Forelimb muscle (tissue), 1 donor: ENCODE data around the gene ATXN3L. TPM values are rescaled to one million over a fixed set of nuclear protein-coding genes. Genes with fewer than 3 reads are reported as not detected.

Experiments used
- polyA plus RNA-seq: library from polyadenylated mRNA; unstranded; fragments of 120-200 nt; gene quantifications from one replicate; pipeline ENCODE4 v1.2.1, GENCODE V29; 2013; ENCODE audit not compliant: insufficient read length

Gene ATXN3L
- polyA plus RNA-seq, 1 donor = not detected

Other genes with a start within 250 kb of the ATXN3L start
- gene EGFL6, start 249.5 kb upstream of the ATXN3L start, polyA plus RNA-seq = 72.1 TPM